Measurements from ENCODE around the gene VIM.

VIM gene

GRCh38 chr10:17213646-17214349, 14.2 kb upstream of the VIM start:
- in situ Hi-C loops (cut with HindIII; ENCODE audit: low pct_unique_long_range_greater_than_20kb, low sequenced_read_pairs) = no loop called here
- DNase-seq (ENCODE audit: low read depth in 1 of 2, low spot score in 1 of 2) = no peak
- no peak for TF ChIP-seq JUND (IDR thresholded peaks at IDR 0.05; ENCODE audit: low read depth)

- in situ Hi-C loops (cut with HindIII; ENCODE audit: low pct_unique_long_range_greater_than_20kb, low sequenced_read_pairs) = no loop called here
- no peak for DNase-seq (ENCODE audit: low read depth in 1 of 2, low spot score in 1 of 2)
- TF ChIP-seq JUND (IDR thresholded peaks at IDR 0.05; ENCODE audit: low read depth) = no peak
Measured at GRCh38 chr10:17214526-17214925, 13.5 kb upstream of the VIM start.

- in situ Hi-C loops (cut with HindIII; ENCODE audit: low pct_unique_long_range_greater_than_20kb, low sequenced_read_pairs) = no loop called here
- no peak for DNase-seq (ENCODE audit: low read depth in 1 of 2, low spot score in 1 of 2)
- TF ChIP-seq JUND (IDR thresholded peaks at IDR 0.05; ENCODE audit: low read depth) = no peak
Measured at GRCh38 chr10:17214971-17215781, 12.9 kb upstream of the VIM start.

GRCh38 chr10:17215782-17216122, 12.3 kb upstream of the VIM start:
- TF ChIP-seq JUND (IDR thresholded peaks at IDR 0.05; ENCODE audit: low read depth) = no peak
- in situ Hi-C loops (cut with HindIII; ENCODE audit: low pct_unique_long_range_greater_than_20kb, low sequenced_read_pairs) = no loop called here

GRCh38 chr10:17216217-17216900, 11.7 kb upstream of the VIM start:
- in situ Hi-C loops (cut with HindIII; ENCODE audit: low pct_unique_long_range_greater_than_20kb, low sequenced_read_pairs) = no loop called here
- DNase-seq (ENCODE audit: low read depth in 1 of 2, low spot score in 1 of 2) = no peak
- TF ChIP-seq JUND (IDR thresholded peaks at IDR 0.05; ENCODE audit: low read depth) = no peak

More at GRCh38 chr10:17215782-17216122, 12.3 kb upstream of the VIM start:
- DNase-seq (ENCODE audit: low read depth in 1 of 2, low spot score in 1 of 2) = no peak

- no peak for TF ChIP-seq JUND (IDR thresholded peaks at IDR 0.05; ENCODE audit: low read depth)
- in situ Hi-C loops (cut with HindIII; ENCODE audit: low pct_unique_long_range_greater_than_20kb, low sequenced_read_pairs) = no loop called here
- no peak for DNase-seq (ENCODE audit: low read depth in 1 of 2, low spot score in 1 of 2)
Measured at GRCh38 chr10:17216901-17217395, 11.1 kb upstream of the VIM start.

- no peak for TF ChIP-seq JUND (IDR thresholded peaks at IDR 0.05; ENCODE audit: low read depth)
- no peak for DNase-seq (ENCODE audit: low read depth in 1 of 2, low spot score in 1 of 2)
- in situ Hi-C loops (cut with HindIII; ENCODE audit: low pct_unique_long_range_greater_than_20kb, low sequenced_read_pairs) = no loop called here
Measured at GRCh38 chr10:17217631-17218232, 10.3 kb upstream of the VIM start.

GRCh38 chr10:17219024-17219423, 9.0 kb upstream of the VIM start:
- in situ Hi-C loops (cut with HindIII; ENCODE audit: low pct_unique_long_range_greater_than_20kb, low sequenced_read_pairs) = no loop called here
- no peak for DNase-seq (ENCODE audit: low read depth in 1 of 2, low spot score in 1 of 2)
- TF ChIP-seq JUND (IDR thresholded peaks at IDR 0.05; ENCODE audit: low read depth) = no peak

GRCh38 chr10:17220652-17221100, 7.4 kb upstream of the VIM start:
- DNase-seq (ENCODE audit: low read depth in 1 of 2, low spot score in 1 of 2) = no peak
- no peak for TF ChIP-seq JUND (IDR thresholded peaks at IDR 0.05; ENCODE audit: low read depth)
- in situ Hi-C loops (cut with HindIII; ENCODE audit: low pct_unique_long_range_greater_than_20kb, low sequenced_read_pairs) = no loop called here

- TF ChIP-seq JUND (IDR thresholded peaks at IDR 0.05; ENCODE audit: low read depth) = no peak
- no peak for DNase-seq (ENCODE audit: low read depth in 1 of 2, low spot score in 1 of 2)
- in situ Hi-C loops (cut with HindIII; ENCODE audit: low pct_unique_long_range_greater_than_20kb, low sequenced_read_pairs) = no loop called here
Measured at GRCh38 chr10:17222329-17222728, 5.7 kb upstream of the VIM start.

- DNase-seq (ENCODE audit: low read depth in 1 of 2, low spot score in 1 of 2) = no peak
- TF ChIP-seq JUND (IDR thresholded peaks at IDR 0.05; ENCODE audit: low read depth) = no peak
- in situ Hi-C loops (cut with HindIII; ENCODE audit: low pct_unique_long_range_greater_than_20kb, low sequenced_read_pairs) = no loop called here
Measured at GRCh38 chr10:17225808-17226207, 2.2 kb upstream of the VIM start.

GRCh38 chr10:17226891-17227303, 1.1 kb upstream of the VIM start:
- DNase-seq (ENCODE audit: low read depth in 1 of 2, low spot score in 1 of 2) = no peak
- in situ Hi-C loops (cut with HindIII; ENCODE audit: low pct_unique_long_range_greater_than_20kb, low sequenced_read_pairs) = no loop called here
- no peak for TF ChIP-seq JUND (IDR thresholded peaks at IDR 0.05; ENCODE audit: low read depth)

All from T47D (cell line).